Smooth muscle cell (in vitro differentiated cells): ENCODE data around the gene UBIAD1. TPM values are rescaled to one million over a fixed set of nuclear protein-coding genes. Genes with fewer than 3 reads are reported as not detected.

Experiments
- DNase-seq: peaks from one replicate; lab custom pipeline; 2025; ENCODE audit not compliant: unreplicated experiment; lab: John Stamatoyannopoulos, UW
- H2AFZ ChIP-seq: fragments of 200-600 bp; sonication (generic); 2 replicates; pipeline ENCODE4 v1.6.0; 2016; ENCODE audit warnings: antibody characterized with exemption, low read depth, mild to moderate bottlenecking
- H3F3A ChIP-seq: fragments of 200-600 bp; sonication (generic); 2 replicates; pipeline ENCODE4 v1.6.0; 2017; ENCODE audit warnings: antibody characterized with exemption, low read depth
- H3K27ac ChIP-seq: fragments of 200-600 bp; sonication (generic); 2 replicates; pipeline ENCODE4 v1.5.1; 2016; ENCODE audit warnings: low read depth, mild to moderate bottlenecking
- H3K27me3 ChIP-seq: fragments of 200-600 bp; sonication (generic); 2 replicates; pipeline ENCODE4 v1.6.1; 2016; ENCODE audit warnings: low read depth, mild to moderate bottlenecking
- H3K36me3 ChIP-seq: fragments of 200-600 bp; sonication (generic); 2 replicates; pipeline ENCODE4 v1.5.1; 2016; ENCODE audit warnings: low read depth
- H3K4me1 ChIP-seq: fragments of 200-600 bp; sonication (generic); 2 replicates; pipeline ENCODE4 v1.5.1; 2016; ENCODE audit warnings: low read depth
- H3K4me2 ChIP-seq: fragments of 200-600 bp; sonication (generic); 2 replicates; pipeline ENCODE4 v1.6.0; 2016; ENCODE audit warnings: mild to moderate bottlenecking
- H3K4me3 ChIP-seq: fragments of 200-600 bp; sonication (generic); 2 replicates; pipeline ENCODE4 v1.5.1; 2016; ENCODE audit warnings: mild to moderate bottlenecking
- H3K79me2 ChIP-seq: fragments of 200-600 bp; sonication (generic); 2 replicates; pipeline ENCODE4 v1.6.0; 2016; ENCODE audit warnings: low read depth, mild to moderate bottlenecking
- H3K9ac ChIP-seq: fragments of 200-600 bp; sonication (generic); 2 replicates; pipeline ENCODE4 v1.6.0; 2016; ENCODE audit warnings: low read depth
- H3K9me3 ChIP-seq: fragments of 200-600 bp; sonication (generic); replicated peaks from 2 replicates; pipeline ENCODE4 v1.5.1; 2016; ENCODE audit warnings: low read depth
- H4K20me1 ChIP-seq: fragments of 200-600 bp; sonication (generic); 2 replicates; pipeline ENCODE4 v1.6.0; 2016; ENCODE audit warnings: low read depth
- WGBS: methylation state at CpG from one replicate; pipeline ENCODE4 v1.1.7; 2016; ENCODE audit warnings: low lambda C conversion rate; 5-methylcytosine and 5-hydroxymethylcytosine counted together
- polyA plus RNA-seq: library from polyadenylated mRNA; unstranded; fragments of >200 nt; fragmentation: Nextera tagmentation; extraction: Ambion mirVana; gene quantifications from 2 replicates; pipeline ENCODE4 v1.2.1, GENCODE V29; 2016
- total RNA-seq: library from RNA; depleted of rRNA; stranded (reverse); fragments of >200 nt; gene quantifications from 2 replicates; pipeline ENCODE4 v1.2.3, GENCODE V29; 2014
- TF ChIP-seq, protein P1 (sequence below): fragments of 200-600 bp; sonication (generic); IDR thresholded peaks from 2 replicates; pipeline ENCODE4 v1.5.1; 2017; ENCODE audit warnings: borderline replicate concordance, mild to moderate bottlenecking, antibody characterized with exemption; ENCODE audit not compliant: insufficient read depth, poor library complexity, severe bottlenecking

The UBIAD1 gene
- total and polyA plus RNA-seq, 2 experiments from 2014 or later = 5.8 to 7.9 TPM

DNA sequence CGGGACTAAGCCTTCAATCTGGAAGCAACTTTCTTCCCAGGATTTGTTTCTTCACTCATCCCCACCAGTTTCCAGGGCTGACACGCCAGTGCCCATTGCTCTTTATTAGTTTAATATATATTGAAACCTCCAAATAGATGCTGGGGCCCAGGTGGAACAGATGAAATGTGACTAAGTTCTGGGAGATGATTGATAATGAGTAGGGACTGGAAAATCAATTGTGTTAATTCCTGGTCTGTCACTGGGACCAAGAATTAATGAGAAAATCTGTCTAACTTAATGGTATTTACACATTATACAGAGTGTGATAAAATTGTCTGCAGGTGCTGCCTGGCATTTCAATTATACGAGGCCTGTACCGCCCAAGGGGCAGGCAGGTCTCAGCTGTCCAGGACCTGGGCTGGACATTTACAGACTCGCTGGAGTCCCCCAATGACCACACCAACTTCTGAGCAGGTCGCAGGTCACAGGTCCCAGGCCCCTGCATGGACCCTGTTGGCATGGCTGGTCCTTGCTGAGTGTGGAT is 35.8 kb downstream of the UBIAD1 start:
- Histone ChIP-seq H3K27ac (no peak overlapping the region), H3K36me3 (no peaks in the 10 kb centered on the region), H3K79me2 (no peaks in the 10 kb centered on the region), H3K4me3 (no peak overlapping the region), H4K20me1 (no peaks in the 10 kb centered on the region), H3K27me3 (no peaks in the 10 kb centered on the region), H3K4me1 (peaks cover 10% of the 10 kb centered on the region), H3K4me2 (no peak overlapping the region), H3F3A (no peaks in the 10 kb centered on the region), H2AFZ (no peak overlapping the region), H3K9ac (no peak overlapping the region), H3K9me3 (no peaks in the 10 kb centered on the region)
- no peak for DNase-seq
- 88% methylated on average over 6 of the region's 6 CpGs for WGBS
- TF ChIP-seq, protein P1, sequence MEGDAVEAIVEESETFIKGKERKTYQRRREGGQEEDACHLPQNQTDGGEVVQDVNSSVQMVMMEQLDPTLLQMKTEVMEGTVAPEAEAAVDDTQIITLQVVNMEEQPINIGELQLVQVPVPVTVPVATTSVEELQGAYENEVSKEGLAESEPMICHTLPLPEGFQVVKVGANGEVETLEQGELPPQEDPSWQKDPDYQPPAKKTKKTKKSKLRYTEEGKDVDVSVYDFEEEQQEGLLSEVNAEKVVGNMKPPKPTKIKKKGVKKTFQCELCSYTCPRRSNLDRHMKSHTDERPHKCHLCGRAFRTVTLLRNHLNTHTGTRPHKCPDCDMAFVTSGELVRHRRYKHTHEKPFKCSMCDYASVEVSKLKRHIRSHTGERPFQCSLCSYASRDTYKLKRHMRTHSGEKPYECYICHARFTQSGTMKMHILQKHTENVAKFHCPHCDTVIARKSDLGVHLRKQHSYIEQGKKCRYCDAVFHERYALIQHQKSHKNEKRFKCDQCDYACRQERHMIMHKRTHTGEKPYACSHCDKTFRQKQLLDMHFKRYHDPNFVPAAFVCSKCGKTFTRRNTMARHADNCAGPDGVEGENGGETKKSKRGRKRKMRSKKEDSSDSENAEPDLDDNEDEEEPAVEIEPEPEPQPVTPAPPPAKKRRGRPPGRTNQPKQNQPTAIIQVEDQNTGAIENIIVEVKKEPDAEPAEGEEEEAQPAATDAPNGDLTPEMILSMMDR = no peak

DNA sequence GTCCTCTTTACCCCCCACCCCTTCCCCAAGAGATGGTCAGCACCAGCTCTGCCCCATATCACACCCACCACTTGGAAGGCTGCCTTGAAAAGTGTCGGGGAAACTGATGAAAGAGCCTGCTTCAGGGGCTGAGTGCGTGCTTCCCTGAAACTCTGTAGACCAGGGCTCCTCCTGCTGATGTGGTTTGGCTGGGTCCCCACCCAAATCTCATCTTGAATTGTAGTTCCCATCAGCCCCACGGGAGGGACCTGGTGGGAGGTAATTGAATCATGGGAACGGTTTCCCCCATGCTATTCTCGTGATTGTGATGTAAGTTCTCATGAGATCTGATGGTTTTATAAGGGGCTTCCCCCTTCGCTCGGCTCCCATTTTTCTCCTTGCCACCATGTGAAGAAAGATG is 36.4 kb downstream of the UBIAD1 start:
- H3K27me3 ChIP-seq = no peaks in the 10 kb centered on the region
- DNase-seq = no peak
- TF ChIP-seq, protein P1 = no peak
- 96% methylated on average over 7 of the region's 7 CpGs for WGBS
- H4K20me1 ChIP-seq = no peaks in the 10 kb centered on the region
- no peak overlapping the region for H3K4me3 ChIP-seq
- H3K79me2 ChIP-seq = no peaks in the 10 kb centered on the region
- no peak overlapping the region for H3K27ac ChIP-seq
- no peaks in the 10 kb centered on the region for H3F3A ChIP-seq
- no peaks in the 10 kb centered on the region for H3K36me3 ChIP-seq
- no peak overlapping the region for H3K9ac ChIP-seq
- peaks cover 10% of the 10 kb centered on the region for H3K4me1 ChIP-seq
- H2AFZ ChIP-seq = no peak overlapping the region
- H3K4me2 ChIP-seq = no peak overlapping the region
- no peaks in the 10 kb centered on the region for H3K9me3 ChIP-seq

DNA sequence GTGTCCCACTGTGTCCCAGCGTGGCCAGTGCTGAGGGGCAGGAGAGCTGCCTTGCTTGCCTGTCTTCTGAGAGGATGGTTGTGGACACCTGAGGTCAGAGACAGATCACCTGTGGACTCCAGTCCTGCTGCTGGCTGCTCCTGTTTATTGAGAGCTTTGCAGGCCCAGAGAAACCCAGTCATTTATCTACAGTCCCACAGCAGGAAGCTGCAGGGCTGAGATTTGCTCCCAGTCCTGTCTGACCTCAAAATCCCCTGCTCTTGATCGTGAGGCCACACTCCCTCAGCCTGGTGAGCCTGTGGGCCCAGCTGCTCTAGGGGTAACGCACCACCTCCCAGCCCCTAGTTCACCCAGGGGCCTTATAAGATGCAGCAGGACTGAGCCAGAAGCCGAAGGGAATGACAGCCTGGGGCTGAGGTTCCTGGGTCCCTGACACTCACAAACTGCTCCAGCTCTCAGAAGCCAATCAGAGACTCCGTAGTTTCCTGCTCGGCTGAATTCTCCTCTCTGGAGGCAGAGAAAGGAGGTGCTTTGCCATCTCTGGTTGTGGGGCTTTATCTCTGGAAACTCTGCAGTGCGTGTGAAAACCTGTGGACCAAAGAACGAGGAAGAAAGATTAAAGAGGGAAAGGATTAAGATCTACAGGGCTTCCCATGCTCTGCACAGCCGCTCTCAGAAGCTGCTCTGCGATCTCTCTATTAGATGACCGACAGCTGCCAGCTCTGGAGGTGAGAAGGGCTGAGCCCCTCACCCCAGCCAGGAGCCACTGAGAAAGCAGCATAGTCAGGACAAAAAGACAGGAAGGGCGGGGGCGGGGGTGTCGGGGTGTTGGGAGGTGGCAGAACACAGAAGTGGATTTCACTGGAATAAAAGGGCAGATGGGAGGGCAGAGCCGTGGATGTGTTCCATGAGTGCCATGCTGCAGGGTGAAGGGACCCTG is 39.1 kb downstream of the UBIAD1 start:
- 57% methylated on average over 15 of the region's 15 CpGs for WGBS
- Histone ChIP-seq H3F3A (no peaks in the 10 kb centered on the region), H3K4me3 (no peak overlapping the region), H4K20me1 (no peaks in the 10 kb centered on the region), H3K9me3 (no peaks in the 10 kb centered on the region), H3K79me2 (no peaks in the 10 kb centered on the region), H3K9ac (no peak overlapping the region), H3K4me1 (peaks cover 10% of the 10 kb centered on the region), H3K27me3 (no peaks in the 10 kb centered on the region), H3K4me2 (no peak overlapping the region), H3K36me3 (no peaks in the 10 kb centered on the region), H2AFZ (no peak overlapping the region), H3K27ac (no peak overlapping the region)
- DNase-seq = no peak
- TF ChIP-seq, protein P1 = no peak
